ENCODE measurements around the gene TMC8.
A peak's percentile ranks its signal among the peaks of the same experiment; 100 is the strongest.

DNA sequence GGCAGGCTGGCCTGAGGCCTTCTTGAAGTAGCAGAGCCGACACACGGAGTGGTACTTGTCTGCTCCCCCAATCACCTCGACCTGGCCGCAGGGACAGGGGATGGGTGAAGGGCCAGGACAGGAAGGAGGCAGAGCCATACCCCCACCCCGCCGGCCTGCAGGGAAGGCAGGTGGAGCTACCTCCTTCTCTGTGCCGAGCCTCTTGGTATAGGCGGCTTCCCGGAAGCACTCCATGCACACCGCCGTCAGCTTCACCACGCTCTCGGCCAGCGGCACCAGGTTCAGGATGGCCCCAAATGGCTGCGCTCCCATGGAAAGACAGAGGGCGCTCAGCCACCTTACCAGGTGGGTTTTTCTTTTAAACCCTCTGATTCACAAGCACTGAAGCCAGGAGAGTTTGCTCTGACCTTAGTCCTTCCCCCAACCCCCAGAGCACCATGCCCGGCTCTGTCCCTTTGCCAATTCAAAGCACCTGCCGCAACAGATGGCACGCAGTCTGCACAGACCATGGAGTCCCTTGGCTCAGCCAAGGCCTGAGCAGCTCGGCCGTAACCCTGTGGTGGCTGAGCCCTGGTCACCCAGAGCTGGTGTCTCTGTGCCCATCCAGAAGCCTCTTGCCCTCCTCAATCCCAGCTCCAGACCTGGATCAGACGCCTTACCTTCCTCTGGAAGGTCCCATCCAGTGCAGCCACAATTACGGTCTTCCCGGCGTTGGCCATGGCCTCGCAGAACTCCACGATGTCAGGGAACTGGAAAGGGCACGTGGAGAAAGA lies 44.5 kb downstream of the TMC8 start:
- TF ChIP-seq, protein P1, sequence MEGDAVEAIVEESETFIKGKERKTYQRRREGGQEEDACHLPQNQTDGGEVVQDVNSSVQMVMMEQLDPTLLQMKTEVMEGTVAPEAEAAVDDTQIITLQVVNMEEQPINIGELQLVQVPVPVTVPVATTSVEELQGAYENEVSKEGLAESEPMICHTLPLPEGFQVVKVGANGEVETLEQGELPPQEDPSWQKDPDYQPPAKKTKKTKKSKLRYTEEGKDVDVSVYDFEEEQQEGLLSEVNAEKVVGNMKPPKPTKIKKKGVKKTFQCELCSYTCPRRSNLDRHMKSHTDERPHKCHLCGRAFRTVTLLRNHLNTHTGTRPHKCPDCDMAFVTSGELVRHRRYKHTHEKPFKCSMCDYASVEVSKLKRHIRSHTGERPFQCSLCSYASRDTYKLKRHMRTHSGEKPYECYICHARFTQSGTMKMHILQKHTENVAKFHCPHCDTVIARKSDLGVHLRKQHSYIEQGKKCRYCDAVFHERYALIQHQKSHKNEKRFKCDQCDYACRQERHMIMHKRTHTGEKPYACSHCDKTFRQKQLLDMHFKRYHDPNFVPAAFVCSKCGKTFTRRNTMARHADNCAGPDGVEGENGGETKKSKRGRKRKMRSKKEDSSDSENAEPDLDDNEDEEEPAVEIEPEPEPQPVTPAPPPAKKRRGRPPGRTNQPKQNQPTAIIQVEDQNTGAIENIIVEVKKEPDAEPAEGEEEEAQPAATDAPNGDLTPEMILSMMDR (IDR thresholded peaks at IDR 0.05): no peak
- TF ChIP-seq POLR2A (IDR thresholded peaks at IDR 0.05): peak in 1 of 2 donors; percentile 1
